ENCODE measurements around the gene CEP72.
"Not testable (repeated sequence)": the region's sequence is repeated elsewhere in the genome, so short reads cannot be mapped to it uniquely, and the experiment has no call there.

Gene CEP72

DNA sequence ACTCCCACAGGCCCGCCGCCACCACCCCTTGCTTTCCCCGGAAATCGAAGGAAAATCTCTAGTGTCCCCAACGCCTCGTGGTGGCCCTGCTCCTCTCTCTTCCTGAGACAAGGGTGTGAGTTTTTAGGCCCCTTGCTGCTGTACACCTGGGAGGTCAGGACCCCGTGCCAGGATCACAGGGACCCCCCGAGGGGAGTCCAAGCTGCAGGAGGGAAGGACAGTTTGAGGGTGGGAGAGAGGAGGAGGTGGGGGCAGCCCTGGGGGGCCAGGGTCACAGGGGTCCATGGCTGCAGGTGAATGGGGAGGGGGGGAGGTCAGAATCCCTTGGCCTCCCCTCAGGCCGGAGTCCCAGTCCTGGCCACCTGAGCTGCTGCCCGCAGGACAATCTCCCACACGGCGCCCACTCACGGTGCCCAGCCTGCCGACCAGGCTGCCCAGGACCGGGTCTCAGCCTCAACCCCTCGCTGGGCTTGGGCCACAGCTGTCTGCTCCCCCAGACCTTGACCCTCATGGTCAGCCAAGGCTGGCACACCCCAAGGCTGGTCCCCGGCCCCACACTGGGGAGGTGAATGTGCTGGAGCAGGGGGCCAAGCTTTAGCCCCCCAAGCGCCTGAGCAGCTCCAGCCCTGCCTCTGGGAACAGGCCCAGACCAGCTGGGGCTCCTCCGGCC, 61.2 kb downstream of the CEP72 start:
- DNase-seq = no peak

DNA sequence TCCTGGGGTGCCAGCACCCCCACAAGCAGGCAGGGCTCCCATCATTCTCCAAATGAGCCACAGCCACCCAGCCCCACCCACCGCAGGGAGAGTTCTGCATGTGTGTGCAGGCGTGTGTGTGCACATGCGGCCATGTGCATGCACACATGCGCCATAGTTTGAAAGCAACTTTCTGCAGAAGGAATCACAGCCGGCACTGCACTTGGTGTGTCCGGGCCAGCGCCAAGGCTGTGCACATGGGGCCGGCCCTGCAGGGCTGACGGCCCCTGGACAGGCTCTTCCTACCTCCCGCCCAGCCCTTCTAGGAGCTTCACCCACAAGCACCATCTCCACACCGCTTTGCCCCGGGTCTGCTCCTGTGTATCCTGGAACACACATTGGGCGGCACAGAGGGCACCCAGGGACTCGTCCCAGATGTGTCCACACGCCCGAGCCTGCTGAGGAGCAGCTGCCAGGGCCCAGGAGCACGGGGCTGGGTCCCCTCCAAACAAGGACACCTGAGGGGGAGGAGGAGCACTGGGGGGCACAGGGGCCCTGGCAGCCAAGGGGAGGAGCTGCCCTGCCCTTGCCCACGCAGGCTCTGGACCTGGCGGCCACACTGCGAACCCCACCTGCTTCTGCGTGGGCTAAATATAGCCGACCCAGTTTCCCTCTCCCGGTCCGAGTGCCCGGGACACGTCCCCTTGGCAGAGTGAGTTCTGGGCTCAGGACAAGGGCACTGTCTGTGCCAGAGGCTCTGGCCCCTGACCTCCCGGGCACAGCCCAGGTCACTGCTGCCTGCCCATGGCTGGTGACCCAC, 61.9 kb downstream of the CEP72 start:
- no peak for DNase-seq

DNA sequence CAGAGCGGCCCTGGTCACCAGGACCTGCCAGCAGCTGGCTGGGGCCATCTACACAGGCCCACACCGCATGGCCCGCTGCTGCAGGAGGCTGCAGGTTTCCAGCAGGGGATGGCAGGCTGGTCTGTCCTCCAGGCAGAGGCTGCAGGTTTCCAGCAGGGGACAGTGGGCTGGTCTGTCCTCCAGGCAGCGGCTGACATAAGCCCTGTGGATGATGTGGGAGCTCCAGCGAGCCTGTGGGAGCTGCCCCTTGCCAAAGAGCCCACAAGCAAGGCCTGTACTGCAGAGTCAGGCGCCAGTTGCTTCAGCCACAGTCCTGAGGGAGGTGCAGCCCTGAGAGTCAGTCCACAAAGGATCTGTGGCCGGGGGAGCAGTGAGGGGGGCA, 62.5 kb downstream of the CEP72 start:
- DNase-seq = no peak

DNA sequence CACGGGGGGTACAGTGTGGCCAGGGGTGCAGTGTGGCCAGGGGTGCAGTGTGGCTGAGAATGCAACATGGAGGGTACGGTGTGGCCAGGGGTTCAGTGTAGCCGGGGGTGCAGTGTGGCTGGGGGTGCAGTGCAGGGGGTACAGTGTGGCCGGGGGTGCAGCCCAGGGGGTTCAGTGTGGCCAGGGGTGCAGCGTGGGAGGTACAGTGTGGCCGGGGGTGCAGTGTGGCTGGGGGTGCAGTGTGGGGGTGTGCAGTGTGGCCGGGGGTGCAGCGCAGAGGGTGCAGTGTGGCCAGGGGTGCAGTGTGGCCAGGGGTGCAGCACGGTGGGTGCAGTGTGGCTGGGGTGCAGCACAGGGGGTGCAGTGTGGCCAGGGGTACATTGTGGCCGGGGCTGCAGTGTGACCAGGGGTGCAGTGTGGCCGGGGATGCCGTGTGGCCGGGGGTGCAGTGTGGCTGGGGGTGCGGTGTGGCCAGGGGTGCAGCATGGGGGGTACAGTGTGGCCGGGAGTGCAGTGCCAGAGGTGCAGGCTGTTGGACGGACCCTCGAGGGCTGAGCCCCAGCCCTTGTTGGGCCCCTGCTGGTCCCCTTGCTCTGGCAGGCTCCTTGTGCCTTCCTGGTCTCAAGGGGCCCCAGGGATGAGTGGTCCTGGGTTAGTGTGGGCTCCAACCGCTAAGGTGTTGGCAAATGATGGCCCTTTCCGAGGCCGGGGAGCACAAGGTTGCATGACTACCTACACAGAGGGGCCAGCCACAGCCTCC, 63.2 kb downstream of the CEP72 start:
- no peak for DNase-seq

DNA sequence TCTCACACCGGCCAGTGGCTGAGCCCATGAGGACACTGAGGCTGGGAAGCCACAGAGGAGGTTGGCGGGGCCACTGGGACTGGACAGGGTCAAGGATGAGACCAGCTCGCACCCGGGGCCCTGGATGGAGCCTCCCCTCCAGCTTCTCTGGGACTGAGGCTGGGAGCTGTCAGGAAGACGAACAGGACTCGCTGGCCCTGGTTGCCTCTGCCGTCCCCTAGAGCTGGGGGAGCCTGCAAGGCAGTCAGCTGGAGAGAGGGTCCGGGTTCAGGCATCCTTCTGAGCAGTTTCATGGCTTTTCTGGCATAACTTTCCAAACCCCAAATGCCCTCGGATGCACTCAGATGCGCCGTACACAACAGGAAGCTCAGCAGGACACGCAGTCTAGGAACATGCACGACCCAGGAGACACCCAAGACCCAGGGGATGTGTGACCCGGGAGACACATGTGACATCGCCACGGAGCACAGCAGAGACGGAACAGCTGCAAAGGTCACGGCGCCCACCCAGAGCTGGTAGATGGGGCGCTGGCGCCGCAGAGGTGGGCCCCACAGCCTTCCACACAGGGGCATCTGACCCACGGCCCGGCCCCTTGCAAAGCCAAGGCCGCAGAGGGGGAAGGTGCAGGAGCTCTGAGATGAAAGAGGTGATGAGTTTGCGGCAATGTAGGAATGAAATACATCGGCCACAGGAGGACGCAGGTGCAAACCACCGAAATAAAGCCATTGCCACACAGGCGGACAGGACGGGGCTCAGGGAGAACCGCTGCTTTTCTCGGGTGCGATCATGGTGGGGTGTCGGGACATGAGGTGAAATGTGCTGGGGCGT, 63.9 kb downstream of the CEP72 start:
- DNase-seq = no peak

DNA sequence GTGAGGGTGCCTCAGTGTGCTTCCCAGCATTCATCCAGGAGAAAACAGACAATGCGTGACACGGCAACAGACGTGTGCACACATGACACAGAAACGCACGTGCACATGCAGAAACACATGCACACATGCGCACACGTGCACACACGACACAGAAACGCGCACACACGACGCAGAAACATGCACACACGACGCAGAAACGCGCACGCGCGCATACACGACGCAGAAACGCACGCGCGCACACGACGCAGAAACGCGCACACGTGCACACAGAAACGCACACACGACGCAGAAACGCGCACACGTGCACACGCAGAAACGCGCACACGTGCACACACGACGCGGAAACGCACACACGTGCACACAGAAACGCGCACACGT, 64.5 kb downstream of the CEP72 start:
- DNase-seq = no peak

DNA sequence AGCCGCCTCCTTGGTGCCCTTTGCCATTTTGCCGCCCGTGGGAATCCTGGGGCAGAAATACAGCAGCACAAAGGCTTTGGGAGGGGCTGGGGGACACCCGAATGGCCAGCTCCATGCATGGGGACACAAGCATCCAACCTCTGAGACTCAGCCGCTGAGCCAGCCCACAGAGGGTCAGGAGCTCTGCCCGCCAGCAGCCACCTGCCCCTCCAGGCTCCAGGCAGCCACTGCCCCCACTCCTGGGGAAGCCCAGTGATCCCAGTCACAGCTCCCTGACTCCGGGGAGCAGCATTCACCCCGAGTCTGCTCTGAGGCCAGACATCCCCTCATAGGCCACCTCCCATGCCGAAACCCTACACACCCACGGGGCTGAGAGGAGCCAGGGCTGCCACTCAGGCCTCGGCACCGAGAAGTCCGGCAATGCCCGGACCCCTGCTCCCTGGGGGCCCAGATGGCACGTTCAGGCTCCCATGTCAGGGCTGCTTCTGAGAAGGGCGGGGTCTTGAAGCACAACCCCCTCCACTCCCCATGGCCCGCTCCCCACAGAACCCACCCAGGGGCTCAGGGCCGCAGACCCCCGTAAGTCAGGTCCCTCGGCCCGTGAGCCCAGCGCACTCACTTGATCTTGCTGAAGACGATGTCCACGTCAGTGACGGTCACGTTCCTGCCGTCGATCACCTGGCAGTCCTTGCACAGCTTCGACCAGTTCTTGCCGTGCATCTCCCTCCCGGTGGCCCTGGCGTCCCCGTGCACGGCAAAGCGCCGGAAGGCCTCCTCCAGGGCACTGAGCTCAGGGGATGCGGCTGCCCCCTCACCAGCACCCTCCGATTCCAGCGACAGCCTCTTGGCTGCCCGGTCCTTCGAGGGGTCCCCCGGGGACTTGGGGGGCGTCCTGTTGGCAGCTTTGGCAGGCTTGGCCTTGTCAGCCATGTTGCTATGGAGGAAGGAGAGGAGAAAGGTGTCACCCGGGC, 65.3 kb downstream of the CEP72 start:
- DNase-seq = no peak

DNA sequence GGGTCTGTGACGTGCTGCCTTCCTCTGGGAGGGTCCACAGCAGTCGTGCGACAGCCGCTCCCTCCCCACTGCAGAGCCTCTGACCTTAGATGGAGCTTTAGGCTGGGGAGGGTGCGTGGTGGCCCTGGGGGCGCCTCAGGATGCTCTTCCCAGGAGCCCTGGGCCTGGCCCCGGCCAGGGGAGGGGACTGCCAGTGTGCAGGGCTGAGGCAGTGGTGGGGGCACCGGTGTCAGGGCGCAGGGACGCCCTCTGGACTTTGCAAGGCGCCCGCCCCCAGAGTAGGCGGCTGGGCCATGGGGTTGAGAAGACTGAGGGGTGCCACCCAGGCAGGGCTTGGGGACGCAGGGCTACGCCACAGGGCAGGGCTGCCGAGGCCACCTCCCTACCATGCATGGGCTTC, 66.4 kb downstream of the CEP72 start:
- DNase-seq = not testable (repeated sequence)

DNA sequence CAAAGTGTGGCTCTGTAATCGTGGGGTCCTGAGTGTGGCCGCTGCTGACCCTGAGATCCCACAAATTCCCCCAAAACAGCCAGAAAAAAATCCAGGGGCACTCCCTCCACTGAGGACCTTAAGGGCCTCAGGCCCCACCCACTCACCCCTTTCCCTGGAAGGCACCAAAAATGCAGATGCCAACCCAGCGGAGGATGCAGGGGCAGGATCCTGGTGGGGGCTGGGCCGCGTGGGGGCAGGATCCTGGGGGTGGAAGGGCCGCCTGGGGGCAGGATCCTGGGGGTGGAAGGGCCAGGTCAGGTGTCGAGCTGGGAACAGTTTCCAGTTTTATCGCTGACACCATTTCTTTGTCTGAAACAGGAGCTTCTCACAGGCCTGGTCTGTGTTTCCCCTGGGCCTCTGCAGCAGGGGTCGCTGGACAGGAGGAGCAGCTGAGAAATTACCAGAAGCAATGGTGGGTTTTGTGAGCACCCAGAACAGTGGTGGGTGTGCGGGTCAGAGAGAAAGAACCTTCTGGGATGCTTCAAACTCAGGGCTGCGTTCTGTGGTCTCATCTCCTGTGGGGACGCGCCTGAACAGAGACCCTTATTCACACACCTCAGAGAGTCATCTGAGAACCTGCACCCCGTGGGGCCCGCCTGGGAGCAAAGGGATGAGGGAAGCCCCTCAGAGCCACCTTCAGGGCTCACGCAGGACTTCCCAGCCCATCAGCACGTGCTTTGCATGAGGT, 67.2 kb downstream of the CEP72 start:
- DNase-seq = not testable (repeated sequence)

DNA sequence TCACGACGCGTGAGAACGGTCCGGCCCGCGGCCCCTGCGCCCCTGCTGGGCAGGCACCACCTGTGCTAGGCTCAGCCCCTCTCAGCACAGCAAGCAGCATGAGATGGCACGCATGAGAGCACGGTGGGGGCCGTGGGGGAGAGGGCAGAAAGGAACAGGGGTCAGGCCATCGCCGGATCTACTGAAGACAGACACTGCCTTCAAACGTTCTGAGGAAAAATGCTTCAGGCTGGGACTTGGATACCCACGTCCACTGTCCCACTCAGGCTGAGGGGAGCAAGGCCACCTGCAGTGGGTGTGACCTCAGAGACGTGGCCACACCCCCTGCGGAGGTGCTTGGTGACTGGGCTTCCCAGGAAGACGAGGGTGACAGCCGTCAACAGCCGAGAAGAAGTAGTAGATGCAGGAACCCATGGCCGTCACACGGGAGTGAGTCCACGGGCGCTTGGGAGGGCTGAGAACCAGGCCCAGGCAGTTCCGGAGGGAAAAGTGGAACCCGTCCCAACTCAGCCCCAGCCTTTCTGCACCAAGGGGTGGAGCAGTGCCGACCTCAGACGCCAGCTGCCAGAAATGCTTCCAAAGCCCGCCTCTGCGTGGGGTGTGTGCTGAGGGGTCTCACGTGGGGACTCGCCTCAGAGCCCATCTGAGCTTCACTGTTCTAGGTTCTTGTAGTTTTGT, 68.1 kb downstream of the CEP72 start:
- not testable (repeated sequence) for DNase-seq

DNA sequence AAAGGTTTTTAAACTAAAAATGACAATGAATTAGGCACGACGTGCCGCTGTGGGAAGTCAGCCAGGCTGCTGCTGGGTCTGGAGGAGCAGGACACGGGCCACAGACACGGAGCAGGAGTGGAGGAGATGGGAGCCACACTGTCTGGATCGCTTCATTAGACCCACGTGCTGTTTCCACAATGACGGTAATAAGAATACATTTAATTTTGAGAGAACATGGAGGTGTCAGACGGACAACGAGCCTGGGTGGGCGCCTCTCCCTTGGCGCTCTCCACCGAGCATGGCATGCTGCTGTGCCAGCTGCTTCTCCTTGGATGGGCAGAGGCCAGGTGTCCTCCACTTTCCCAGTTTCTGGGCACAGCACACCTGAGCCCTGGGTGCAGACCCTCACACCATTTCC, 68.7 kb downstream of the CEP72 start:
- not testable (repeated sequence) for DNase-seq

DNA sequence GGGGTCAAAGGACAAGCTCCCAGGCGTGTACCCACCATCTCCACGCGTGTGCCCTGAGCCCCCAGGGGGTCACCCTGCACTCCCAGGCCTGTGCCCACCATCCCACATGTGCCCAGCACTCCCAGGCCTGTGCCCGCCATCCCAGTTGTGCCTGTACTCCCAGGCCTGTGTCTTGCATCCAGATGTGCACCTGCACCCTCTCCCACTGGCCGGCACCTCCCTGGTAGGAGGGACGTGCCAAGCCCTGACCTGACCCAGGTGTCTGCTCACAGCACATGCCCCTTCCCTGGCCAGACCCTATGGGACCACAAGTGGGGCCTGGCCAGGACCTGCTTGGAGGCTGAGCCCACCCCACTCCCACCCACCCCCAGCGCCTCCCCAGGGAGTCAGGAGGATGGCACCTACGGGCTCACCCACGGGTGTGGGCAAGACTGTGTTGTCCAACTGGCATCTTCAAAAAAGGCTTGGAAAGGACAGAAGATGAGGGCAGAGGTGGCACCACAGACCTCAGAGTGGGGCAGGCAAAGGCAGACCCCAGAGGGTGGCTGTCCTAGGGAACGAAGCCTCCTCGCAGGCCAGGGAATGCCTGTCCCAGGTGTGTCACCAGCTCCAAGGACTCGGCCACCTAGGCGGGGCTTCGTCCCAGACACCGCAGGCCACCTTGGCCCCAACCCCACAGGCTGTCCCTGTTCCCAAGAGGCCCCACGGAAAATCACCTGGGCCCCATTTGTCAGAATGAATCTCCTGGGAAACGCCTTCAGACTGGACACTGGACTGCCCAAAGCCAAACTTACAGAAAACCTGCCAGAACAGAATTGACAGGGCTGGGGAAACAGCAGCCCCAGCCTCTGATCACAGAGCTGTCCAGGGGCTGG, 69.4 kb downstream of the CEP72 start:
- DNase-seq = not testable (repeated sequence)

DNA sequence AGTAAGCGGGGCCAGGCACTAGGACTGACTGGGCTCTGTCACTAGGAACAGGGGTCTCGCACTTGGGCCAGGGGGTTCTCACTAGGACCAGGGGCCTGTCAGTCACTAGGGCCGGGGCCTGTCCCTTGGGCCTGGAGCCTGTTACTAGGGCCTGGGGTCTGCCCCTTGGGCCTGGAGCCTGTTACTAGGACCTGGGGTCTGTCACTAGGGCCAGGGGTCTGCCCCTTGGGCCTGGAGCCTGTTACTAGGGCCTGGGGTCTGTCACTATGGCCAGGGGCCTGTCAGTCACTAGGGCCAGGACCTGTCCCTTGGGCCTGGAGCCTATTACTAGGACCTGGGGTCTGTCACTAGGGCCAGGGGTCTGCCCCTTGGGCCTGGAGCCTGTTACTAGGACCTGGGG, 70.1 kb downstream of the CEP72 start:
- not testable (repeated sequence) for DNase-seq

DNA sequence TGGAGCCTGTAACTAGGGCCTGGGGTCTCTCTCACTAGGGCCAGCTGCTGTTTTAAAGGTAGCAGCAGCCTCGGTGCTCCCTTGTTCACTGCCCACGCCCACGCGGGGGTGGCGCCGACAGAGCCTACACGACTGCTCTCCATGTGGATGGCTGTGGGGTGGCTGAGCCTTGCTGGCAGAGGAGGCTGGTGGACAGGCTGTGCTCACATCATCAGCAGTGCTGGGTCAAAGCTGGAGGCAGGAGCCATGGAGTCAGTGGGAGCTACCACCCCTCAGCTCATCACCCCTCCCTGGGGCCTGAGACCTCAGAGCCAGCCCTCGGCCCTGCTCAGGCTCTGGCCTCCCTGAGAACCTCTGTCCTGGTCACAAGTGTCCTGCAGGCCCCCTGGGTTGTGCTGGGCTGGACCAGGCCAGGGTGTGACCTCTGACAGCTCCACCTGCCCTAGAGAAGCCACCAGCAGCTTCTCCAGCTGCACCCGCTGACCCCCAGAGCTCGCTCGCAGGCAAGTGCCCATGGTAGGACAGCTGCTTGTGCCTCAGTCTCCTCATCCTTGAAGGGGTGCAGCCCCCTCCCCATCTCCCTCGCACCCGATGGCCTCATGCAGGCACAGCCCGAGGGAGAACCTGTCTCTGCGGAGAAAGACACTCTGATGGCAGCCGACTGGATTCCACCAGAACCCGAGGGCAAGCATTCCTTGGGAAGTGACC, 70.7 kb downstream of the CEP72 start:
- DNase-seq = not testable (repeated sequence)

DNA sequence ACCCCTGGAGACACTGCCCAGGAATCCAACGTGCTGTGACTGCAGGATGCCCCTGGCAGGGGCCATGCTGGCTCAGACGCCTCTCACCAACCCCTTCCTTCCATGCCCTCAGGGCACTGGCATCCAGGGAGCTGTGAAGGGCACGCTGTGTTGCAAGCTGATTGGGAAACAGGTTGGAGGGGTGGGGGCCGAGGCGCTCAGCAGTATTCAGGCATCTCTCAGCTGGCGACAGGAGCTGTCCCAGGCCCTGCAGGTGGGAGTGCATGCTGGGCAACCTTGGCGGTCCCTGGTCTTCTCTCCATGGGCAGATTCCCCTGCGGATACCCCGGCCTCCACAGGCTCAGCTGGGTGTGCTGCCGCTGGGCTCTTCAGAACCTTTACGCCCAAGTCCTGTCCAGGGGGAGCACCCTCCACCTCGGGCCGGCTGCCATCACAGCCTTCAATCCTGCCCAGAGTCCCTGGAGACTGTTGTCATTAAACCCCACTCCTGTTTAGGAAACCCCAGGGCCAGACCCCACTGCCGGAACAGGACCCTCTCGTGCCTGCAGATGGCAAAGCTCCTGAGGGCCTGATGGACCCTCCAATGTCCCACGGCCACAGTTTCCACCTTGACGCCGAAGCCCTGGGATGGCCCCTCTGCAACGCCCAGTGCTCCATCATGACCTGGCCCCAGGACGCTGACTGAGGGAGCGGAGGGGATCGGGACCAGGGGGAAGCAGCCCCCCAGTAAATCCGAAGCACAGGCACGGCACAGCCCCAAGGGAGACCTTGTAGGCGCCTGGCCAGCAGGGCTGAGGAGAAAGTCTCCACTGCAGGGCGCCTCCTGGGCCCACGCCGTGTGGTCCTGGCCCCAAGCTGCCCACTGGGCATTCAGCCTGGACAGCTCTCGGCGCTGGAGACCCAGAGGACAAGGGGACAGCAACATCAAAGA, 71.7 kb downstream of the CEP72 start:
- DNase-seq = no peak

DNA sequence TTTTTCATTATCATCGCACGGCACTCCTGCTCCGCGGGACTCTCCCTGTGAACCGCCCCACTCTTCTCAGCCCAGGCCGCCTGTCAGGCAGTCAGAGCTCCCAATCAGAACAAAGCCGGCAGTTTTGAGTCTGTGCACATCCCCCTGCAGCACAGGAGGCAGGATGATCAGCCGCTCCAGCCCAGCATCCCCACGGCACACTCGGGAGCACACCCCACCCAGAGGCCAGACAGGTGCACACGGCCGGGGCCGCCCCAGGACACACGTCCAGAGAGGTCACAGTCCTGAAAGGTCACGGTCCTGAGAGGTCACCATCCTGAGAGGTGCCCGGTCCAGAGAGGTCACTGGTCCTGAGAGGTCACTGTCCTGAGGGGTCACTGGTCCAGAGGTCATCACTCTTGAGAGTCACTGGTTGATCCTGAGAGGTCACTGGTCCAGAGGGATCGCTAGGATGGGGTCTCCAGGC, 72.6 kb downstream of the CEP72 start:
- no peak for DNase-seq

All from T-helper 2 cell (primary cell).